AG09309 (cell line): ENCODE results near the gene PITPNB.

Source experiments
- DNase-seq: peaks from one replicate; pipeline ENCODE4 v3.0.0-alpha.2; 2010; ENCODE audit warnings: low read depth
- H3K4me3 ChIP-seq: 2 replicates; pipeline ENCODE4 v1.5.1; 2011; ENCODE audit warnings: mild to moderate bottlenecking, low read depth, low read length, moderate library complexity; ENCODE audit not compliant: control insufficient read depth
- TF ChIP-seq, protein P1 (sequence below): IDR thresholded peaks from 2 replicates; pipeline ENCODE4 v1.5.1; 2011; ENCODE audit warnings: mild to moderate bottlenecking, low read depth, low read length, inconsistent platforms; ENCODE audit not compliant: insufficient read depth, control insufficient read depth; ENCODE audit errors: missing control alignments

The PITPNB gene

DNA sequence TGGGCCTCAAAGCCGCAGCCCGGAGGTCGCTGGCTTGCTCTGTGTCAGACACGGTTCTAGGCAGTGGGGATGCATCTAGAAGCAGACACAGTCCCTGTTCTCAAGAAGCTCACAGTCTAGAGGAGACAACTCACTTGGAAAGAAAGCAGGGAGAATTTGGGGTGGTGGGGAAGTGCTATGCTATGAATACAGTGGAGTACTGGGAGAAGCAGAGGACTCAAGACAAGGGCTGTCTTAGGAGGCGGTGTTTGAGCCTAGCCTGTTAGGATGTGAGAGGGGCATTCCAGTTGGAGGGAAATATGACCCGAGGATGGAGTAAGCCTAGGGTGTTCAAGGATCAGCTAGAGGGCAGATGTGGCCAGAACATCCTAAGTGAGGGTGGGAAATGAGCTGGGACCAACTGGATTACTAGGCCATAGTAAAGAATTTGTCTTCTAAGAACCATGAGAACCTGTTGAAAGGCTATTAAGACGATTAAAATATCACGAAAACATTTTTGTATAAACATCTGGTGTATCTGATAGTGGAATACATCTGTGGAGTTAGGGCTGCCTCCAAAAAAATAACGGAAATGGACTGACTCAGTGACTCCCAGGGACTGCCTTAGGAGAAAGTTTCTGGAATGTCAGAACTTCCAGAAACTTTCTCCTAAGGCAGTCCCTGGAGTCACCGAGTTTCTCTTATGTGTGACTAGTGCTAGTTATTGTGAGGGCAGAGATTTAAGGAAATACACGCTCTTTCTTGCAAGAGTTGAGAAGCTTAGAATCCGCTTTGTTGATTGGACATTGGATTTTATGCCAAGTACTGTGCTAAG lies 1.1 kb upstream of the PITPNB start:
- H3K4me3 ChIP-seq = peak overlapping the region; percentile 74
- DNase-seq = no peak
- TF ChIP-seq, protein P1, sequence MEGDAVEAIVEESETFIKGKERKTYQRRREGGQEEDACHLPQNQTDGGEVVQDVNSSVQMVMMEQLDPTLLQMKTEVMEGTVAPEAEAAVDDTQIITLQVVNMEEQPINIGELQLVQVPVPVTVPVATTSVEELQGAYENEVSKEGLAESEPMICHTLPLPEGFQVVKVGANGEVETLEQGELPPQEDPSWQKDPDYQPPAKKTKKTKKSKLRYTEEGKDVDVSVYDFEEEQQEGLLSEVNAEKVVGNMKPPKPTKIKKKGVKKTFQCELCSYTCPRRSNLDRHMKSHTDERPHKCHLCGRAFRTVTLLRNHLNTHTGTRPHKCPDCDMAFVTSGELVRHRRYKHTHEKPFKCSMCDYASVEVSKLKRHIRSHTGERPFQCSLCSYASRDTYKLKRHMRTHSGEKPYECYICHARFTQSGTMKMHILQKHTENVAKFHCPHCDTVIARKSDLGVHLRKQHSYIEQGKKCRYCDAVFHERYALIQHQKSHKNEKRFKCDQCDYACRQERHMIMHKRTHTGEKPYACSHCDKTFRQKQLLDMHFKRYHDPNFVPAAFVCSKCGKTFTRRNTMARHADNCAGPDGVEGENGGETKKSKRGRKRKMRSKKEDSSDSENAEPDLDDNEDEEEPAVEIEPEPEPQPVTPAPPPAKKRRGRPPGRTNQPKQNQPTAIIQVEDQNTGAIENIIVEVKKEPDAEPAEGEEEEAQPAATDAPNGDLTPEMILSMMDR = no peak

- TF ChIP-seq, protein P1 = no peak
- DNase-seq = no peak
- H3K4me3 ChIP-seq = peak overlapping the region; percentile 97
Measured at GRCh38 chr22:27918341-27919221, 475 bp downstream of the PITPNB start.

GRCh38 chr22:27915986-27916385 lies 3.1 kb downstream of the PITPNB start:
- H3K4me3 ChIP-seq = no peak overlapping the region
- TF ChIP-seq, protein P1 = no peak
- DNase-seq = no peak

DNA sequence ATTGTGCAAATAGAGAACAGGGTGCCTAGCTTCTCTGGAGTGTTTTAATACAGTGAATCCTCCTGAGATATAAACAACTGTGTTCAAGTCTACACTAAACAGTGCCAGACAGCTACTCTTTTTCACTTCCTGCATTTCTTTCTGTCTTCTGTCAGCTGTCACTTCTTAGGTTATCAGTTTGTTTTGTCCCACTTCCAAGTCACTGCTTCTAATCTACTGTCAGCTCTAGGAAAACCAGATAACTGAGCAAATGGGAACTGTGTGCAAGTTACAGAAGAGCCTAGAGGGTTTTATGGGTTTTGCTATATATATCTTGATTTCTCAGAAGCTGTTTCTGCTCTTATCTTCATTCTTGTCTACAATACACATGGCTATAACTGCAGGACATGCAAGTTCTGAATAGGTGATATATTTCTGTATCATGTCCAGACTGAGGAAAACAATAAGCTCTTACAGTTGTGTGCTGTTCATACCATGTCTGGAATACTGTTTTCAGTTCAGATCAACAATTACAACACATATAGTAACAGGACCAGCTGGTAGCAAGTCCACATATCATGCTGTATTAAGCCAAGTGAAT lies 5.8 kb downstream of the PITPNB start:
- no peak overlapping the region for H3K4me3 ChIP-seq
- TF ChIP-seq, protein P1 = no peak
- no peak for DNase-seq

DNA sequence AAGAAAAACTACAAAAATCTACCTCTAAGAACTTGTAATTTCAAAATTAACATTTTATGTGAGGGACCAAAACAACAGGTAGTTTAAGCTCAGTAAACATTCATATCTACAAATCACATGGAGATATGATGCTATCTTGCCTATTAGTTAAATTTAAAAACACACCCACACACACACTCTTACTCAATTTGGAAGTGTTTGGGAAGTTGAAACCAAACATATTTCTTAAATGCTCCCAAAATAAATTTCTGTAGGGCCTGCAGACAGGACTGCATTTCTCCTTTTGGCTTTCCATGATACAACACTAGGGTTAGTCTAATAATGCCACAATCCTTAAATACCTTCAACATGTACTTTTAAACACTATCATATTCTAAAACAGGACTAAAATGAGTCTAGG lies 7.0 kb downstream of the PITPNB start:
- TF ChIP-seq, protein P1 = no peak
- DNase-seq = no peak

DNA sequence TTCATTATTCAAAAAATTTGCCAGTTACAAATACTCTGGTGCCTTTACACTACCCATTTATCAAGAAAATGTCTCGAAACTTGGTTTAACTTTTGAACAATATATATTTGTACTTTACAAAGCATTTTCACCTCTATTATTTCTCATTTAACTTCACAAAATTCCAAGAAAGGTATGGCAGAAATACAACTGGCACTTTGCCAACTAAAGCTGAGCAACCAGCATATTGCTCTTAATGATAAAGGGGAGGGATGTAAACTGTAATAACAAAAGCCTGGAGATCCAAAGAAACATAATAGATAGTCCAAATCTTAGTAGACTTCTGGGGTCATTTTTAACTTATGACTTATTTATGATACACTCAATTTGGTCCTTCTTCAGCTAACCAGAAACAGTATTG lies 7.7 kb downstream of the PITPNB start:
- no peak overlapping the region for H3K4me3 ChIP-seq
- TF ChIP-seq, protein P1 = no peak
- DNase-seq = no peak

More for the DNA sequence above, 7.0 kb downstream of the PITPNB start:
- no peak overlapping the region for H3K4me3 ChIP-seq
